Measurements from ENCODE around the gene MDC1. TPM values are rescaled to one million over a fixed set of nuclear protein-coding genes. Genes with fewer than 3 reads are reported as not detected.

MDC1 gene
- polyA plus RNA-seq, 1 donor from 2014 or later, result 8.1 TPM

GRCh38 chr6:30727920-30728553 is 11.0 kb upstream of the MDC1 start:
- no peak overlapping the region for H3K4me3 ChIP-seq (ENCODE audit: low read length)
- H3F3A ChIP-seq (ENCODE audit: insufficient read depth, low read length, poor library complexity, severe bottlenecking), result peaks cover 8% of the 10 kb centered on the region
- H3K27me3 ChIP-seq (ENCODE audit: insufficient read depth, low read depth, low read length), result no peaks in the 10 kb centered on the region
- no peak overlapping the region for H2AFZ ChIP-seq (ENCODE audit: low read depth, low read length)
- peaks cover 36% of the 10 kb centered on the region for H3K79me2 ChIP-seq (replicated peaks; ENCODE audit: insufficient read depth, low read length)
- no peak overlapping the region for H3K4me2 ChIP-seq (ENCODE audit: low read length)
- TF ChIP-seq CTCF (IDR thresholded peaks at IDR 0.05; ENCODE audit: poor library complexity, severe bottlenecking) (no peak), MXI1 (conservative IDR thresholded peaks at IDR 0.05; ENCODE audit: poor library complexity, severe bottlenecking) (no peak), REST (IDR thresholded peaks at IDR 0.05; ENCODE audit: borderline replicate concordance) (no peak), TAF1 (IDR thresholded peaks at IDR 0.05; ENCODE audit: low read depth) (no peak), SMC3 (conservative IDR thresholded peaks at IDR 0.05; ENCODE audit: poor library complexity) (no peak), EZH2 (IDR thresholded peaks at IDR 0.05; ENCODE audit: borderline replicate concordance, insufficient read depth, low read length, poor library complexity, severe bottlenecking) (no peak), RAD21 (conservative IDR thresholded peaks at IDR 0.05) (no peak), EP300 (conservative IDR thresholded peaks at IDR 0.05; ENCODE audit: poor library complexity, severe bottlenecking) (no peak), POLR2AphosphoS5 (IDR thresholded peaks at IDR 0.05) (no peak)
- no peak overlapping the region for H3K27ac ChIP-seq (ENCODE audit: low read length)
- H4K20me1 ChIP-seq (ENCODE audit: insufficient read depth), result peaks cover 30% of the 10 kb centered on the region
- no peaks in the 10 kb centered on the region for H3K9me2 ChIP-seq (ENCODE audit: insufficient read depth, low read length)
- H3K9me3 ChIP-seq (ENCODE audit: low read length), result no peaks in the 10 kb centered on the region
- H3K9ac ChIP-seq (ENCODE audit: low read length), result no peak overlapping the region
- H3K36me3 ChIP-seq (ENCODE audit: insufficient read depth, low read length), result peaks cover 3% of the 10 kb centered on the region

- peaks cover 41% of the 10 kb centered on the region for H4K20me1 ChIP-seq (ENCODE audit: insufficient read depth)
These were observed 9.7 kb upstream of the MDC1 start for GRCh38 chr6:30726506-30727413.

More at GRCh38 chr6:30726506-30727413, 9.7 kb upstream of the MDC1 start:
- no peak overlapping the region for H2AFZ ChIP-seq (ENCODE audit: low read depth, low read length)
- no peaks in the 10 kb centered on the region for H3K27me3 ChIP-seq (ENCODE audit: insufficient read depth, low read depth, low read length)
- peaks cover 6% of the 10 kb centered on the region for H3K36me3 ChIP-seq (ENCODE audit: insufficient read depth, low read length)
- no peak overlapping the region for H3K4me3 ChIP-seq (ENCODE audit: low read length)
- no peaks in the 10 kb centered on the region for H3K9me3 ChIP-seq (ENCODE audit: low read length)
- H3K9me2 ChIP-seq (ENCODE audit: insufficient read depth, low read length), result no peaks in the 10 kb centered on the region
- peaks cover 12% of the 10 kb centered on the region for H3F3A ChIP-seq (ENCODE audit: insufficient read depth, low read length, poor library complexity, severe bottlenecking)
- H3K9ac ChIP-seq (ENCODE audit: low read length), result no peak overlapping the region
- H3K27ac ChIP-seq (ENCODE audit: low read length), result no peak overlapping the region
- peaks cover 49% of the 10 kb centered on the region for H3K79me2 ChIP-seq (replicated peaks; ENCODE audit: insufficient read depth, low read length)
- H3K4me2 ChIP-seq (ENCODE audit: low read length), result no peak overlapping the region
- TF ChIP-seq POLR2AphosphoS5 (IDR thresholded peaks at IDR 0.05), result no peak
- TF ChIP-seq EZH2 (IDR thresholded peaks at IDR 0.05; ENCODE audit: borderline replicate concordance, insufficient read depth, low read length, poor library complexity, severe bottlenecking), result no peak
- no peak for TF ChIP-seq RAD21 (conservative IDR thresholded peaks at IDR 0.05)
- TF ChIP-seq CTCF (IDR thresholded peaks at IDR 0.05; ENCODE audit: poor library complexity, severe bottlenecking), result no peak
- no peak for TF ChIP-seq MXI1 (conservative IDR thresholded peaks at IDR 0.05; ENCODE audit: poor library complexity, severe bottlenecking)
- no peak for TF ChIP-seq SMC3 (conservative IDR thresholded peaks at IDR 0.05; ENCODE audit: poor library complexity)
- no peak for TF ChIP-seq REST (IDR thresholded peaks at IDR 0.05; ENCODE audit: borderline replicate concordance)
- TF ChIP-seq EP300 (conservative IDR thresholded peaks at IDR 0.05; ENCODE audit: poor library complexity, severe bottlenecking), result no peak
- no peak for TF ChIP-seq TAF1 (IDR thresholded peaks at IDR 0.05; ENCODE audit: low read depth)

Data from neural cell (in vitro differentiated cells).